ENCODE measurements around the gene ZYG11A.

DNA sequence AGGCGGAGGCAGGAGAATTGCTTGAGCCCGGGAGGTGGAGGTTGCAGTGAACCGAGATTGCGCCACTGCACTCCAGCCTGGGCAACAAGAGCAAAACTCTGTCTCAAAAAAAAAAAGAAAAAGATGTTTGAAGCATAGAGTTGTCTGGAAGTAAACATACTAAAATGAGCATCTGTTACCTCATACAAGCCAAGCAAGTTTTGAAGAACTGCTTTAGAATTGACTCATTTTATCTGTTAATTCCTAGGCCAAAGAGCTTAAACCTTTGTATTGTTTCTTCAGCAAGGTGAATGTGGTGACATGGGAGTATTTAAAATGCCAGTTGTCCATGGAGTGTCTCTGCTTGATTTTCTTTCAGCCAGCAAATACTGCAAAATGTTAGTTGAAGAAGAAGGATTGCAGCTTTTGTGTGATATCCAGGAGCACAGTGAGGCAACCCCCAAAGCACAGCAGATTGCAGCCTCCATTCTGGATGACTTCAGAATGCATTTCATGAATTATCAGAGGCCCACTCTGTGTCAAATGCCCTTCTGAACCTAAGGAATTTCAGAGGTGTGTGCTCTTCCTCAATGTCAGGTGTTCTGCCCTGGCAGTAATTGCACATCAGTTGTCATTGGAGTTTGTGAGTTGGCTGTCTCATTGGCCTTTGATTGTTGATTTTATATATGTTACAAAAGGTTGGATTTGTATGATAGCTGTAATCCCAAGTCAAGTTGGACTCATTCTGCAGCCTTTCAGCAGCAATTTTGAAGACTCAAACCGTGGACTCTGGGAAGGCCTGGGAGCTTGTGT is 50.1 kb downstream of the ZYG11A start:
- TF ChIP-seq TAF1 (IDR thresholded peaks at IDR 0.05; ENCODE audit: low read depth): no peak
- TF ChIP-seq YY1 (IDR thresholded peaks at IDR 0.05; ENCODE audit: low read depth): no peak
- no peak for TF ChIP-seq REST (IDR thresholded peaks at IDR 0.05; ENCODE audit: low read depth)
- TF ChIP-seq ZBTB7A (IDR thresholded peaks at IDR 0.05; ENCODE audit: low read depth): no peak
- no peak for TF ChIP-seq MAX (IDR thresholded peaks at IDR 0.05)
- TF ChIP-seq TCF12 (IDR thresholded peaks at IDR 0.05; ENCODE audit: low read depth): no peak
- no peak for TF ChIP-seq EGR1 (IDR thresholded peaks at IDR 0.05)
- no peak for TF ChIP-seq RAD21 (IDR thresholded peaks at IDR 0.05; ENCODE audit: low read depth)
- no peak for TF ChIP-seq USF1 (IDR thresholded peaks at IDR 0.05)
- TF ChIP-seq CEBPB (IDR thresholded peaks at IDR 0.05): no peak
- TF ChIP-seq TEAD4 (IDR thresholded peaks at IDR 0.05): no peak
- no peak for TF ChIP-seq EP300 (IDR thresholded peaks at IDR 0.05; ENCODE audit: borderline replicate concordance)
- TF ChIP-seq FOXM1 (IDR thresholded peaks at IDR 0.05; ENCODE audit: borderline replicate concordance, low read depth): no peak
- no peak for TF ChIP-seq CREB1 (IDR thresholded peaks at IDR 0.05; ENCODE audit: low read depth)
